H1 (cell line): ENCODE data around the gene EIPR1. TPM values are rescaled to one million over a fixed set of nuclear protein-coding genes. Genes with fewer than 3 reads are reported as not detected.

Experiments
- CTCF ChIA-PET: fragments of 300-600 bp; sonication (Branson Sonifier 250); formaldehyde crosslinking; loops from one replicate; lab custom pipeline; 2021; ENCODE audit not compliant: partially characterized antibody; lab: Charles Lee
- POLR2A ChIA-PET: fragments of 300-600 bp; sonication (Branson Sonifier 250); formaldehyde crosslinking; loops from one replicate; lab custom pipeline; 2021; ENCODE audit warnings: inconsistent platforms; ENCODE audit not compliant: partially characterized antibody; lab: Charles Lee
- DNase-seq, 2 experiments: peaks; one replicate each; pipeline versions ENCODE4 v3.0.0 to v3.0.0-alpha.2; 2010 to 2022; ENCODE audit warnings: low spot score in 2 of 2, low read depth in 1 of 2, mixed read lengths in 1 of 2
- FAIRE-seq: peaks from 2 replicates; lab custom pipeline; 2011; peaks lifted over from hg19 to GRCh38; lab: Jason Lieb, UNC
- H2AFZ ChIP-seq: 2 replicates; pipeline ENCODE4 v1.8.1; 2012; ENCODE audit warnings: low read length, inconsistent platforms
- H2AK5ac ChIP-seq: 2 replicates; pipeline ENCODE4 v1.6.1; 2013; ENCODE audit warnings: low read depth, low read length
- H2BK120ac ChIP-seq: replicated peaks from 2 replicates; pipeline ENCODE3; 2013; ENCODE audit warnings: low read depth, low read length, inconsistent platforms
- H2BK12ac ChIP-seq: 2 replicates; pipeline ENCODE4 v1.6.1; 2013; ENCODE audit warnings: low read depth, low read length
- H2BK15ac ChIP-seq: 2 replicates; pipeline ENCODE4 v1.6.1; 2013; ENCODE audit warnings: low read length
- H2BK20ac ChIP-seq: 2 replicates; pipeline ENCODE4 v1.6.1; 2013; ENCODE audit warnings: low read length
- H2BK5ac ChIP-seq: 2 replicates; pipeline ENCODE4 v1.6.1; 2013; ENCODE audit warnings: low read depth, low read length
- H3K14ac ChIP-seq: 2 replicates; pipeline ENCODE4 v1.6.1; 2013; ENCODE audit warnings: inconsistent platforms; ENCODE audit not compliant: insufficient read length
- H3K18ac ChIP-seq: 2 replicates; pipeline ENCODE4 v1.6.1; 2013; ENCODE audit warnings: low read length; ENCODE audit errors: extremely low read depth
- H3K23ac ChIP-seq: 2 replicates; pipeline ENCODE4 v1.6.1; 2013; ENCODE audit warnings: inconsistent platforms; ENCODE audit not compliant: insufficient read length
- H3K23me2 ChIP-seq: 2 replicates; pipeline ENCODE4 v1.6.1; 2013; ENCODE audit warnings: low read depth, low read length
- H3K27ac ChIP-seq: 2 replicates; pipeline ENCODE4 v1.6.1; 2011; ENCODE audit warnings: low read depth, low read length, inconsistent platforms
- H3K27me3 ChIP-seq, 4 experiments: replicated peaks in 1 of 4; 1 replicate in 1 of 4; 2 replicates in 3 of 4; pipeline versions ENCODE4 v1.6.1 to v1.8.1; 2011 to 2013; ENCODE audit warnings: low read length in 3 of 4, mild to moderate bottlenecking in 3 of 4, inconsistent platforms in 2 of 4, mixed read lengths in 2 of 4, moderate library complexity in 1 of 4; ENCODE audit not compliant: control insufficient read depth in 3 of 4, insufficient read depth in 3 of 4; ENCODE audit errors: extremely low read depth in 1 of 4
- H3K36me3 ChIP-seq, 4 experiments: 2 replicates each; pipeline versions ENCODE4 v1.6.1 to v1.8.1; 2011 to 2013; ENCODE audit warnings: mild to moderate bottlenecking in 4 of 4, low read length in 3 of 4, moderate library complexity in 2 of 4, control low read depth in 1 of 4, inconsistent platforms in 1 of 4; ENCODE audit not compliant: insufficient read depth in 4 of 4, control insufficient read depth in 2 of 4
- H3K4ac ChIP-seq: replicated peaks from 2 replicates; pipeline ENCODE3; 2013; ENCODE audit warnings: low read length, low read depth, mixed read lengths, inconsistent platforms; ENCODE audit not compliant: insufficient read length
- H3K4me1 ChIP-seq, 4 experiments: replicated peaks in 1 of 4; 1 replicate in 1 of 4; 2 replicates in 3 of 4; pipeline versions ENCODE4 v1.6.1 to v1.8.1; 2011 to 2013; ENCODE audit warnings: low read length in 3 of 4, inconsistent platforms in 2 of 4, mixed read lengths in 1 of 4; ENCODE audit not compliant: insufficient read depth in 4 of 4, control insufficient read depth in 3 of 4
- H3K4me2 ChIP-seq, 2 experiments: 2 replicates each; pipeline versions ENCODE4 v1.6.1 to v1.8.1; 2011 to 2013; ENCODE audit warnings: low read depth in 2 of 2, low read length in 2 of 2, control low read depth in 1 of 2, inconsistent platforms in 1 of 2, mild to moderate bottlenecking in 1 of 2; ENCODE audit not compliant: insufficient read depth in 1 of 2
- H3K4me3 ChIP-seq, 4 experiments: fragments of 200-600, 300-600 bp in 1 of 4; sonication (generic), shearing (Covaris generic), sonication (Bioruptor Twin) in 1 of 4; 2 replicates each; pipeline versions ENCODE4 v1.5.1 to v1.8.1; 2011 to 2016; ENCODE audit warnings: low read length in 4 of 4, low read depth in 3 of 4, control low read depth in 2 of 4, inconsistent platforms in 2 of 4, mild to moderate bottlenecking in 2 of 4, mixed read lengths in 1 of 4, moderate library complexity in 1 of 4; ENCODE audit not compliant: insufficient read depth in 2 of 4; ENCODE audit errors: extremely low read depth in 1 of 4
- H3K56ac ChIP-seq: replicated peaks from 2 replicates; pipeline ENCODE3; 2013; ENCODE audit warnings: low read depth, mild to moderate bottlenecking, mixed read lengths, low read length, inconsistent platforms; ENCODE audit not compliant: insufficient read length
- H3K79me1 ChIP-seq: 2 replicates; pipeline ENCODE4 v1.6.1; 2013; ENCODE audit warnings: low read depth, low read length, control low read depth
- H3K79me2 ChIP-seq, 2 experiments: 2 replicates each; pipeline versions ENCODE4 v1.6.1 to v1.8.1; 2012 to 2013; ENCODE audit warnings: low read length in 2 of 2, mild to moderate bottlenecking in 2 of 2, inconsistent platforms in 1 of 2; ENCODE audit not compliant: insufficient read depth in 2 of 2, control insufficient read depth in 1 of 2
- H3K9ac ChIP-seq, 4 experiments: replicated peaks in 1 of 4; 1 replicate in 1 of 4; 2 replicates in 3 of 4; pipeline versions ENCODE4 v1.6.1 to v1.8.1; 2011 to 2013; ENCODE audit warnings: low read depth in 3 of 4, low read length in 3 of 4, control low read depth in 2 of 4, mild to moderate bottlenecking in 2 of 4, moderate library complexity in 2 of 4, inconsistent platforms in 1 of 4; ENCODE audit errors: extremely low read depth in 1 of 4
- H3K9me3 ChIP-seq, 2 experiments: 2 replicates each; pipeline versions ENCODE4 v1.6.1 to v1.8.1; 2012 to 2013; ENCODE audit warnings: mild to moderate bottlenecking in 2 of 2, moderate library complexity in 2 of 2, control low read depth in 1 of 2, inconsistent platforms in 1 of 2, low read depth in 1 of 2, low read length in 1 of 2, mixed read lengths in 1 of 2; ENCODE audit not compliant: insufficient read depth in 2 of 2
- H4K20me1 ChIP-seq, 2 experiments: replicated peaks in 1 of 2; 2 replicates each; pipeline versions ENCODE3 to v1.8.1; 2011 to 2013; ENCODE audit warnings: inconsistent platforms in 2 of 2, low read length in 2 of 2, mild to moderate bottlenecking in 1 of 2; ENCODE audit not compliant: insufficient read depth in 2 of 2, control insufficient read depth in 1 of 2
- H4K5ac ChIP-seq: 2 replicates; pipeline ENCODE4 v1.6.1; 2013; ENCODE audit warnings: low read length, low read depth, mixed read lengths, inconsistent platforms; ENCODE audit not compliant: insufficient read length
- H4K8ac ChIP-seq: 2 replicates; pipeline ENCODE4 v1.8.0; 2013; ENCODE audit warnings: mild to moderate bottlenecking, moderate library complexity, low read length, inconsistent platforms; ENCODE audit not compliant: insufficient read depth; ENCODE audit errors: extremely low read depth
- H4K91ac ChIP-seq: replicated peaks from 2 replicates; pipeline ENCODE3; 2013; ENCODE audit warnings: low read length, mixed read lengths, inconsistent platforms; ENCODE audit not compliant: insufficient read length
- CBX8 ChIP-seq: fragments of 300-800, 300-1000 bp; sonication (generic); IDR thresholded peaks from 2 replicates; pipeline ENCODE4 v1.7.1; 2016; ENCODE audit warnings: low read depth, low read length, borderline replicate concordance
- CHD1 ChIP-seq: IDR thresholded peaks from 2 replicates; pipeline ENCODE4 v1.6.1; 2012; ENCODE audit warnings: low read depth, low read length, improper control_type of control experiment
- CREB1 ChIP-seq: IDR thresholded peaks from 2 replicates; pipeline ENCODE4 v1.6.1; 2012; ENCODE audit warnings: inconsistent platforms
- JUN ChIP-seq: IDR thresholded peaks from 2 replicates; pipeline ENCODE4 v1.6.1; 2011; ENCODE audit warnings: low read depth, mild to moderate bottlenecking, improper control_type of control experiment, low read length
- MAFK ChIP-seq: IDR thresholded peaks from 2 replicates; pipeline ENCODE4 v1.6.1; 2012; ENCODE audit warnings: low read depth, mild to moderate bottlenecking, improper control_type of control experiment, low read length
- PHF8 ChIP-seq: fragments of 200-600 bp; sonication (generic); conservative IDR thresholded peaks from 2 replicates; pipeline ENCODE4 v1.7.1; 2012; ENCODE audit warnings: low read depth, mild to moderate bottlenecking, inconsistent platforms, low read length, moderate library complexity
- POLR2AphosphoS5 ChIP-seq: IDR thresholded peaks from 2 replicates; pipeline ENCODE4 v1.6.1; 2011; ENCODE audit warnings: low read depth, low read length
- RXRA ChIP-seq: IDR thresholded peaks from 2 replicates; pipeline ENCODE4 v1.6.1; 2011; ENCODE audit warnings: low read depth, mild to moderate bottlenecking, low read length, moderate library complexity; ENCODE audit not compliant: insufficient read depth
- WGBS, 2 experiments: shearing (Covaris generic) in 1 of 2; methylation state at CpG; one replicate each; pipeline versions ENCODE4 v1.1.6 to v1.1.7; 2013 to 2015; ENCODE audit warnings: low lambda C conversion rate in 2 of 2, mixed read lengths in 2 of 2, inconsistent platforms in 1 of 2, low coverage in 1 of 2, missing lambda C conversion rate in 1 of 2; ENCODE audit not compliant: insufficient replicate concordance in 2 of 2, insufficient coverage in 1 of 2, insufficient read length in 1 of 2; ENCODE audit errors: extremely low coverage in 1 of 2, missing lambda C conversion rate in 1 of 2; 5-methylcytosine and 5-hydroxymethylcytosine counted together
- polyA plus RNA-seq, 7 experiments: library from polyadenylated mRNA; depleted of rRNA in 3 of 7; stranded (reverse) in 5 of 7; unstranded in 2 of 7; fragments of >200 nt in 5 of 7; fragments of 200-250 nt in 2 of 7; gene quantifications; 1 replicate in 5 of 7; 2 replicates in 1 of 7; 4 replicates in 1 of 7; pipeline versions ENCODE4 v1.2.1 to v1.2.3, GENCODE V29; 2011 to 2013; ENCODE audit warnings: missing spikeins in 2 of 7, mixed read lengths in 2 of 7
- total RNA-seq: library from RNA; stranded (reverse); fragmentation: NEBNext Ultra II Directional; extraction: Animal tissue kit (Norgen Biotek cat#: 25700); gene quantifications from 2 replicates; pipeline ENCODE4 v1.2.1, GENCODE V29; 2021
- TF ChIP-seq, protein P1 (sequence below): IDR thresholded peaks from 2 replicates; pipeline ENCODE4 v1.6.1; 2012; ENCODE audit warnings: low read length, inconsistent platforms
- TF ChIP-seq, protein P2 (sequence below): IDR thresholded peaks from 2 replicates; pipeline ENCODE4 v1.6.1; 2012; ENCODE audit warnings: inconsistent platforms

The EIPR1 gene
- total and polyA plus RNA-seq, 2 of the 8 experiments (the other 6 are each of a cell fraction or from before 2014, with no cell fraction given), result 26.3 to 56.4 TPM

DNA sequence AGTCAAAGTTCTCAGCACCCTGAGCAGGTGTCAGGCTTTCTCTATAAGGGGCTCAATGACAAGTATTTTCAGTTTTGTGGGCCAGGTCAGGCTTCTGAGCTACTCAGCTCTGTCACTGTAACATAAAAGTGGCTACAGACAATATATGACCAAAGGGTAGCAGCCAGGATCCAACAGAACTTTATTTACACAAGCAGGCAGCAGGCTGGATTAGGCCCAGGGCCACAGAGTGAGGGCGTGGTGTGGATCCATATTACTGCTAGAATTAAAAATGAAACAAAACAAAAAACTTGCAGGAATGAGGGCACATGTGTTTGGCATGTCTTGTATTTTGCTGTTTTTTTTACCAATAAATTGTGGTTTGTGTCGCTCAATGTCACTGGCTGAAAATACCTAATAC is 143.7 kb downstream of the EIPR1 start:
- CTCF ChIA-PET, result interaction anchor here (0.7 kb wide), 1 partner anchor 16 kb away, joined by 3 read pairs; no protein-coding TSS in a partner anchor

More for the DNA sequence above, 143.7 kb downstream of the EIPR1 start:
- H2BK12ac ChIP-seq, result no peak overlapping the region
- no peak overlapping the region for H3K56ac ChIP-seq
- H3K4me1 ChIP-seq, result no peaks in the 10 kb centered on the region
- no peak overlapping the region for H3K4me2 ChIP-seq
- no peak for DNase-seq
- H3K4ac ChIP-seq, result no peak overlapping the region
- H2AK5ac ChIP-seq, result no peak overlapping the region
- H4K20me1 ChIP-seq, result no peaks in the 10 kb centered on the region
- no peak overlapping the region for H3K14ac ChIP-seq
- WGBS, 2 experiments, result 94% methylated on average over 2 of the region's 2 CpGs; no CpG with 5 or more reads in 1 of the 2 experiments
- H3K23me2 ChIP-seq, result peaks cover 1% of the 10 kb centered on the region; the same call in 1 of the 2 replicates
- no peaks in the 10 kb centered on the region; a peak in 2 of 8 replicates for H3K36me3 ChIP-seq
- H3K79me1 ChIP-seq, result peaks cover 2% of the 10 kb centered on the region; the same call in 1 of the 2 replicates
- no peaks in the 10 kb centered on the region for H3K79me2 ChIP-seq
- no peak overlapping the region for H2BK15ac ChIP-seq
- no peak overlapping the region for H4K5ac ChIP-seq
- H3K9ac ChIP-seq, result no peak overlapping the region
- peaks cover 6 to 13% of the 10 kb centered on the region in 2 experiments; a peak in 2 of 4 replicates for H3K9me3 ChIP-seq
- H3K4me3 ChIP-seq, result no peak overlapping the region
- TF ChIP-seq POLR2AphosphoS5 (no peak), CREB1 (no peak), CBX8 (no peak), RXRA (no peak), JUN (no peak), MAFK (no peak), CHD1 (no peak), PHF8 (no peak)
- TF ChIP-seq, protein P1, sequence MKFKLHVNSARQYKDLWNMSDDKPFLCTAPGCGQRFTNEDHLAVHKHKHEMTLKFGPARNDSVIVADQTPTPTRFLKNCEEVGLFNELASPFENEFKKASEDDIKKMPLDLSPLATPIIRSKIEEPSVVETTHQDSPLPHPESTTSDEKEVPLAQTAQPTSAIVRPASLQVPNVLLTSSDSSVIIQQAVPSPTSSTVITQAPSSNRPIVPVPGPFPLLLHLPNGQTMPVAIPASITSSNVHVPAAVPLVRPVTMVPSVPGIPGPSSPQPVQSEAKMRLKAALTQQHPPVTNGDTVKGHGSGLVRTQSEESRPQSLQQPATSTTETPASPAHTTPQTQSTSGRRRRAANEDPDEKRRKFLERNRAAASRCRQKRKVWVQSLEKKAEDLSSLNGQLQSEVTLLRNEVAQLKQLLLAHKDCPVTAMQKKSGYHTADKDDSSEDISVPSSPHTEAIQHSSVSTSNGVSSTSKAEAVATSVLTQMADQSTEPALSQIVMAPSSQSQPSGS, result no peak
- TF ChIP-seq, protein P2, sequence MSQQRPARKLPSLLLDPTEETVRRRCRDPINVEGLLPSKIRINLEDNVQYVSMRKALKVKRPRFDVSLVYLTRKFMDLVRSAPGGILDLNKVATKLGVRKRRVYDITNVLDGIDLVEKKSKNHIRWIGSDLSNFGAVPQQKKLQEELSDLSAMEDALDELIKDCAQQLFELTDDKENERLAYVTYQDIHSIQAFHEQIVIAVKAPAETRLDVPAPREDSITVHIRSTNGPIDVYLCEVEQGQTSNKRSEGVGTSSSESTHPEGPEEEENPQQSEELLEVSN, result no peak
- TF ChIP-seq, all 59 proteins: peak for 0
- no peak overlapping the region for H3K27ac ChIP-seq
- H2AFZ ChIP-seq, result no peak overlapping the region
- H2BK120ac ChIP-seq, result no peak overlapping the region
- no peak overlapping the region for H4K8ac ChIP-seq
- H3K27me3 ChIP-seq, result no peaks in the 10 kb centered on the region
- no peak overlapping the region for H2BK5ac ChIP-seq
- H2BK20ac ChIP-seq, result no peak overlapping the region
- FAIRE-seq, result no peak
- H3K23ac ChIP-seq, result no peak overlapping the region
- H4K91ac ChIP-seq, result no peak overlapping the region
- POLR2A ChIA-PET, result no interaction called here
- no peak overlapping the region for H3K18ac ChIP-seq
